Prostate gland (tissue), 2 donors: Measurements from ENCODE around the gene RYR3.

ENCODE experiments used
- CTCF ChIP-seq, 4 experiments: fragments of 200-600 bp in 2 of 4; fragments of 450-650 bp in 2 of 4; sonication (generic) in 2 of 4; IDR thresholded peaks; 1 replicate in 3 of 4; 2 replicates in 1 of 4; pipeline ENCODE4 v1.5.1; 2016 to 2019; ENCODE audit warnings: antibody characterized with exemption in 4 of 4, mild to moderate bottlenecking in 2 of 4, moderate library complexity in 2 of 4
- POLR2A ChIP-seq: fragments of 450-650 bp; IDR thresholded peaks from one replicate; pipeline ENCODE4 v1.6.1; 2016; ENCODE audit warnings: antibody characterized with exemption, mild to moderate bottlenecking
- POLR2AphosphoS5 ChIP-seq: sonication (generic); formaldehyde crosslinking; IDR thresholded peaks from one replicate; pipeline ENCODE4 v1.6.1; 2017; ENCODE audit warnings: antibody characterized with exemption

GRCh38 chr15:33797651-33798050 is 486.9 kb downstream of the RYR3 start:
- TF ChIP-seq POLR2AphosphoS5 (no peak), POLR2A (no peak), CTCF (IDR thresholded peaks at IDR 0.05) (no peak)
